B cell (primary cell): ENCODE measurements around the gene MOB3B. TPM values are rescaled to one million over a fixed set of nuclear protein-coding genes. Genes with fewer than 3 reads are reported as not detected.
A peak's percentile ranks its signal among the peaks of the same experiment; 100 is the strongest.

Source experiments
- ATAC-seq: fragments of 200-7000 bp; cut with Tn5 transposase; one replicate; pipeline ENCODE4 v1.10.0; 2021; ENCODE audit warnings: low read depth, mild to moderate bottlenecking, moderate number of reproducible peaks, moderate library complexity
- CTCF ChIA-PET: fragments of 350-600 bp; sonication (Branson Sonifier 250); formaldehyde crosslinking; loops from one replicate; lab custom pipeline; 2021; ENCODE audit warnings: antibody characterized with exemption, inconsistent platforms; lab: Charles Lee
- POLR2A ChIA-PET: fragments of 350-600 bp; sonication (Branson Sonifier 250); formaldehyde crosslinking; loops from one replicate; lab custom pipeline; 2021; ENCODE audit warnings: antibody characterized with exemption; lab: Charles Lee
- DNase-seq: peaks from one replicate; pipeline ENCODE4 v3.0.0; 2013
- H2AFZ ChIP-seq: 2 replicates; pipeline ENCODE4 v1.6.1; 2012; ENCODE audit warnings: mild to moderate bottlenecking, low read depth, low read length; ENCODE audit not compliant: insufficient read depth, poor library complexity, severe bottlenecking
- H3K27ac ChIP-seq, 2 donors: 1 replicate in 1 of 2; 2 replicates in 1 of 2; pipeline ENCODE4 v1.5.1; 2012 to 2013; ENCODE audit warnings: low read length in 2 of 2, mild to moderate bottlenecking in 2 of 2, moderate library complexity in 1 of 2
- H3K27me3 ChIP-seq, 4 experiments: fragments of 200-600 bp in 1 of 4; sonication (generic) in 1 of 4; replicated peaks in 1 of 4; 1 replicate in 2 of 4; 2 replicates in 2 of 4; pipeline versions ENCODE4 v1.6.1 to v1.7.0; 2013 to 2016; ENCODE audit warnings: low read length in 3 of 4, mild to moderate bottlenecking in 2 of 4, mixed read lengths in 1 of 4, moderate library complexity in 1 of 4; ENCODE audit not compliant: insufficient read depth in 4 of 4, control insufficient read depth in 3 of 4; ENCODE audit errors: control extremely low read depth in 1 of 4
- H3K36me3 ChIP-seq, 2 experiments: replicated peaks in 1 of 2; 1 replicate in 1 of 2; 2 replicates in 1 of 2; pipeline versions ENCODE4 v1.6.1 to v1.7.1; 2013; ENCODE audit warnings: low read length in 1 of 2; ENCODE audit not compliant: insufficient read depth in 2 of 2, control insufficient read depth in 1 of 2; ENCODE audit errors: control extremely low read depth in 1 of 2, extremely low read depth in 1 of 2
- H3K4me1 ChIP-seq, 2 donors: fragments of 200-600 bp in 1 of 2; sonication (generic) in 1 of 2; 1 replicate in 1 of 2; 2 replicates in 1 of 2; pipeline versions ENCODE4 v1.5.1 to v1.6.1; 2013 to 2017; ENCODE audit warnings: low read length in 2 of 2; ENCODE audit not compliant: control insufficient read depth in 2 of 2, insufficient read depth in 2 of 2
- H3K4me2 ChIP-seq: replicated peaks from 2 replicates; pipeline ENCODE3; 2012; ENCODE audit warnings: mild to moderate bottlenecking, low read depth, low read length; ENCODE audit not compliant: poor library complexity, severe bottlenecking
- H3K4me3 ChIP-seq, 5 experiments: fragments of 200-600 bp in 1 of 5; sonication (generic) in 1 of 5; 1 replicate in 3 of 5; 2 replicates in 2 of 5; pipeline versions ENCODE4 v1.5.1 to v1.7.0; 2011 to 2016; ENCODE audit warnings: low read length in 4 of 5, mild to moderate bottlenecking in 4 of 5, low read depth in 2 of 5, control low read depth in 1 of 5, moderate library complexity in 1 of 5; ENCODE audit not compliant: insufficient read depth in 1 of 5; ENCODE audit errors: control extremely low read depth in 1 of 5, extremely low read depth in 1 of 5
- H3K79me2 ChIP-seq: fragments of 200-600 bp; sonication (generic); one replicate; pipeline ENCODE4 v1.6.0; 2016; ENCODE audit warnings: low read length; ENCODE audit not compliant: control insufficient read depth, insufficient read depth
- H3K9ac ChIP-seq: fragments of 200-600 bp; sonication (generic); 2 replicates; pipeline ENCODE4 v1.6.1; 2017; ENCODE audit warnings: mild to moderate bottlenecking, low read length, moderate library complexity
- H3K9me3 ChIP-seq, 3 donors: one replicate each; pipeline versions ENCODE4 v1.6.1 to v1.7.1; 2013; ENCODE audit warnings: low read length in 2 of 3; ENCODE audit not compliant: control insufficient read depth in 2 of 3, insufficient read depth in 1 of 3; ENCODE audit errors: control extremely low read depth in 1 of 3
- H4K20me1 ChIP-seq: 2 replicates; pipeline ENCODE4 v1.6.0; 2012; ENCODE audit warnings: mild to moderate bottlenecking, low read length; ENCODE audit not compliant: insufficient read depth, control insufficient read depth, poor library complexity, severe bottlenecking
- H3K27ac Mint-ChIP-seq: one replicate; pipeline ENCODE4 v1.8.0; 2021; ENCODE audit warnings: mixed read lengths
- H3K27me3 Mint-ChIP-seq: one replicate; pipeline ENCODE4 v1.8.0; 2021; ENCODE audit warnings: mixed read lengths
- H3K4me1 Mint-ChIP-seq: one replicate; pipeline ENCODE4 v1.8.0; 2021; ENCODE audit warnings: mixed read lengths
- H3K4me3 Mint-ChIP-seq: one replicate; pipeline ENCODE4 v1.8.0; 2021; ENCODE audit warnings: mixed read lengths
- H3K9me3 Mint-ChIP-seq: one replicate; pipeline ENCODE4 v1.8.0; 2022; ENCODE audit warnings: mixed read lengths; ENCODE audit not compliant: insufficient read depth
- CTCF ChIP-seq: fragments of 200-600 bp; IDR thresholded peaks from one replicate; pipeline ENCODE4 v1.8.0; 2022; ENCODE audit warnings: antibody characterized with exemption, mild to moderate bottlenecking
- EZH2 ChIP-seq: IDR thresholded peaks from 2 replicates; pipeline ENCODE4 v1.6.1; 2012; ENCODE audit warnings: borderline replicate concordance, low read depth, mild to moderate bottlenecking, moderate library complexity, low read length; ENCODE audit not compliant: insufficient read depth, poor library complexity, severe bottlenecking
- WGBS: methylation state at CpG from one replicate; pipeline ENCODE4 v1.1.5; 2013; ENCODE audit warnings: missing lambda C conversion rate; ENCODE audit not compliant: insufficient coverage; 5-methylcytosine and 5-hydroxymethylcytosine counted together
- intact Hi-C: fragments of 100-400 bp; cut with micrococcal nuclease; formaldehyde crosslinking; loops from one replicate; pipeline ENCODE4 v1.10.0; 2022
- polyA plus RNA-seq: library from polyadenylated mRNA; depleted of rRNA; stranded (reverse); fragments of >200 nt; gene quantifications from 2 replicates; pipeline ENCODE4 v1.2.3, GENCODE V29; 2012
- total RNA-seq, 2 donors: library from RNA; stranded (reverse); fragments of 120-200 nt in 1 of 2; gene quantifications; 1 replicate in 1 of 2; 2 replicates in 1 of 2; pipeline versions ENCODE4 v1.2.3 to v1.2.4, GENCODE V29; 2013 to 2022

Gene MOB3B
- total and polyA plus RNA-seq, 2 donors (not counting 1 experiment from before 2014, with no cell fraction given), result 7.3 to 7.9 TPM

GRCh38 chr9:27382975-27383374 is 146.6 kb downstream of the MOB3B start:
- Histone ChIP-seq H3K9ac (peak overlapping the region; percentile 40), H3K4me3 (peak overlapping the region in 1 of 5 experiments; percentile 11), H4K20me1 (peaks cover 9% of the 10 kb centered on the region), H2AFZ (no peak overlapping the region), H3K27me3 (no peaks in the 10 kb centered on the region), H3K36me3 (no peaks in the 10 kb centered on the region), H3K4me1 (peaks cover 96% of the 10 kb centered on the region in 2 donors), H3K9me3 (no peaks in the 10 kb centered on the region), H3K79me2 (peaks cover 80% of the 10 kb centered on the region), H3K4me2 (peak overlapping the region; percentile 66), H3K27ac (peak overlapping the region in 1 of 2 donors; percentile 76)
- H3K4me1 Mint-ChIP-seq, result peaks cover 91% of the 10 kb centered on the region
- WGBS, result no CpG with 5 or more reads among the region's 2 CpGs
- DNase-seq, result no peak
- peak overlapping the region; percentile 88 for H3K27ac Mint-ChIP-seq
- no peak overlapping the region for H3K4me3 Mint-ChIP-seq
- no peaks in the 10 kb centered on the region for H3K9me3 Mint-ChIP-seq
- CTCF ChIA-PET, result no interaction called here
- no peak for ATAC-seq
- no peaks in the 10 kb centered on the region for H3K27me3 Mint-ChIP-seq
- TF ChIP-seq EZH2, result no peak
- TF ChIP-seq CTCF, result no peak
- intact Hi-C loops, result loop anchor here (2.0 kb wide), 1 partner anchor 16 kb away; no protein-coding TSS in a partner anchor
- POLR2A ChIA-PET, result interaction anchor here (0.5 kb wide), 1 partner anchor 97 kb away, joined by 6 read pairs; no protein-coding TSS in a partner anchor

- ChIA-PET CTCF (interaction anchor here (0.6 to 1.1 kb wide), 4 partner anchors 13 to 147 kb away, joined by 3 read pairs; partner anchors contain the start of gene MOB3B), POLR2A (no interaction called here)
- no peak for ATAC-seq
- WGBS, result 90% methylated on average over 1 of the region's 4 CpGs
- peaks cover 95 to 96% of the 10 kb centered on the region in 2 donors for H3K4me1 ChIP-seq
- H2AFZ ChIP-seq, result no peak overlapping the region
- intact Hi-C loops, result loop anchor here (2.0 kb wide), 1 partner anchor 16 kb away; no protein-coding TSS in a partner anchor
- no peaks in the 10 kb centered on the region for H3K9me3 Mint-ChIP-seq
- no peak overlapping the region for H3K4me2 ChIP-seq
- peaks cover 9% of the 10 kb centered on the region for H4K20me1 ChIP-seq
- no peaks in the 10 kb centered on the region for H3K27me3 ChIP-seq
- H3K27ac Mint-ChIP-seq, result peak overlapping the region; percentile 21
- H3K4me1 Mint-ChIP-seq, result peaks cover 91% of the 10 kb centered on the region
- no peak for DNase-seq
- no peak overlapping the region for H3K4me3 Mint-ChIP-seq
- no peak overlapping the region for H3K27ac ChIP-seq
- H3K27me3 Mint-ChIP-seq, result no peaks in the 10 kb centered on the region
- H3K9me3 ChIP-seq, result no peaks in the 10 kb centered on the region
- H3K9ac ChIP-seq, result no peak overlapping the region
- TF ChIP-seq EZH2 (no peak), CTCF (no peak)
- no peaks in the 10 kb centered on the region for H3K36me3 ChIP-seq
- H3K79me2 ChIP-seq, result peaks cover 73% of the 10 kb centered on the region
- no peak overlapping the region for H3K4me3 ChIP-seq
Observed at GRCh38 chr9:27382308-27382707, 147.3 kb downstream of the MOB3B start.
